HG03066 (cell line): ENCODE results near the gene FAM227A.

ENCODE experiments used
- ATAC-seq: cut with Tn5 transposase; IDR thresholded peaks from one replicate; pipeline ENCODE4 v1.9.1; 2021; ENCODE audit warnings: low read depth; ENCODE audit not compliant: unreplicated experiment

The FAM227A gene

DNA sequence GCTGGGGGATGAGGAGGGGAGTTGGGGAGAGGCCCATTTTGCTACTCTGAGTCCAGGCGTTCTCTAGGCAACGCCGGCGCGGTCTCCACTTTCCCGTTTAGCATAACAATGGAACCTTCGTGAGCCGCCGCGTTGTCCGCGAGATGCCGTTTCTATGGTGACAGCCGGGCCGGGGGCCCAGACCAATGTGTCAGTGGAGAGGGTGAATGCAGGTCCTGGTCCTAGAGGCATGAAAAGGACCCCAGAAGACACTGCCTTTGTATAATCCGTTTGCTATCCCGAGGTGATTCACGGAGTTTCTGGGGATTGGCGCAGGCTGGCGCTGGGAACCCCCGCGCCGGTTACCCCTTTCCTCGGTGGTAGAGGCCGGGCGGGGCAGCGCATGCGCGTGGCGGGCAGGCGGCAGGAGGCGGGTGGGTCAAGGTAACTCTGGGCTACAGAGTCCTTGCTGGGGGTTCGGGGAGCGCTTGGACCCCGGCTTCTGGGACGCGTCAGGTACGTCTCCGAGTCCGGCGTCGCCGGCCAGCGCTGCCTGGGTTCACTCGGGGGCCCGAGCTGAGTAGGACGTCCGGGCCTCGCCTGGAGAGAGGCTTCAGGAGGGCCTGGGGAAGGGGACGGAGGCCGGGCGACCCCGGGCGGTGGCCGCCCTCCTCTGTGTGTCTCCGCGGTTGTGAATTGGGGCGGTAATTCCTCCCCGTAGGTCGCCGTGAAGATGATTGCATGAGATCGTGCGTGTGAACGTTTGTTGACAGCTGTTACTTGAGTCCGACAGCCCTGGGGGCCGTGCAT lies at the start of gene FAM227A, which contains the start of gene CBY1:
TSS of gene FAM227A (minus strand) at position 137 of the 789 bp plus-strand sequence. CDS start 6,224 bp downstream, outside the sequence.
TSS of gene CBY1 (plus strand) at position 383 of the 789 bp plus-strand sequence. CDS start 11,417 bp downstream, outside the sequence.
- ATAC-seq: peak; percentile 70

DNA sequence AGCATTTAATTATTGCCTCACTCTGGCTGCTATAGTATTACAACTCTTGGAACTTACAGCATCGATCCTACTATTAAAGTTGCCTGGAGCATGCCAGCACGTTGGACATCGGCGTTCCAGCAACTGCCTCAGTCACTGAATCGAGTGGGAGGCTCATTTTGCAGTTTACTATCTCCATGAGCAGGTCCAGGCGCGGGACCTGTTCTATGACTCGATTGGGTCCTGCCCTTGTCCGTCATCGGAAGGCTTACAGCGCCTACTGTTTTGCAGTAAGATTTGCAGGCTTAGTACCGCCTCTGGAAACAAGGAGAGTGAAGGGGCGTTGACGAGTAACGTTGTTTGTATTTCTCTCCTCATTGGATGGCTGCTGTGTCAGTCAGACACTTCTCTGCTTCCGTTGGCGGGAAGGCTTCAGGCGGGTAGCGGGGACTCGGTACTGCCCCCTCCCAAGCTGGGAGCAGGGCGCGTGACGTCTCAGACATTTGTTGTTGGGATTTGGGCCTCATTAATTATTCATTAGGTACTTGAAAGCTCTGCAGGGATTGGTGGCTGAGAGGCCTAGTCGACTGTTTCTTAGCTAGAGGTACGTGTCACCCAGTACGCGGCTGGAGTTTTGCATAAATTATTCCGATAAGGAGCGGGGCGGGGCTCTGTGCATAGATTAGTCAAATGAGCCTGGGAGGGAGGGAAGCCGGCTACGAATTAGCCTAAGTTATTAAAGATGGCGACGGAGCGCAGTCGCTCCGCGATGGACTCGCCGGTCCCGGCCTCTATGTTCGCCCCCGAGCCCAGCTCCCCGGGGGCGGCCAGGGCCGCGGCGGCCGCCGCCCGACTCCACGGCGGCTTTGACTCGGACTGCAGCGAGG lies 49.3 kb upstream of the FAM227A start, which contains the start of gene GTPBP1:
TSS of gene GTPBP1 (plus strand) at position 710 of the 866 bp plus-strand sequence. CDS start at position 722, 12 bp downstream.
- peak; percentile 74 for ATAC-seq

DNA sequence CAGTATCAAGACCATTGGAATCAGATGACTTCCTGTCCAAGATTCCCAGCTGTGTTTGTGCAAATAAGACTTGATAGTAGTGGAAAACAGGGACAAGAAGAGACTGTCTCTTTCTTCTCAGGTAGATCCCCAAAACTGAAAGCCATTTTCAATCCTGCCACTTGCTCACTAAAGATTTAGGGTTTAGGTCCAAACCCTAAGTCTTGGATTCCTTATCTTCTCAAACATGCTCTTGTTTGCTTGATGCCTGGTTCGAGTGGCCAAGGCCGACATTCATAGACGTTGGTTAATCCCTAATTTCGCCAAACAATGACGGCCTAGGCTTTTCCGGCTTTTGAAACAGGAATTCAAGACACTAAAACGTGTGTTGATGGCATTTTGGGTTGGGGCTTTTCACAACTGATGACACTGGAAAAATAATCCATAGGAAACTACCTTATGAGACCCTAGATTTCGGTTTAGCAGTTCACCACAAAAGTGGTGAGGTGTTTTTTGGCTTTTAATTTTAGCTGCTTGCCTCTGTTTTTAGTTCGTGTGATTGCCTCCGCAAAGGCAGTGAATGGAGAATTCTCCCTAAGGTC lies 48.6 kb upstream of the FAM227A start:
- ATAC-seq: no peak

DNA sequence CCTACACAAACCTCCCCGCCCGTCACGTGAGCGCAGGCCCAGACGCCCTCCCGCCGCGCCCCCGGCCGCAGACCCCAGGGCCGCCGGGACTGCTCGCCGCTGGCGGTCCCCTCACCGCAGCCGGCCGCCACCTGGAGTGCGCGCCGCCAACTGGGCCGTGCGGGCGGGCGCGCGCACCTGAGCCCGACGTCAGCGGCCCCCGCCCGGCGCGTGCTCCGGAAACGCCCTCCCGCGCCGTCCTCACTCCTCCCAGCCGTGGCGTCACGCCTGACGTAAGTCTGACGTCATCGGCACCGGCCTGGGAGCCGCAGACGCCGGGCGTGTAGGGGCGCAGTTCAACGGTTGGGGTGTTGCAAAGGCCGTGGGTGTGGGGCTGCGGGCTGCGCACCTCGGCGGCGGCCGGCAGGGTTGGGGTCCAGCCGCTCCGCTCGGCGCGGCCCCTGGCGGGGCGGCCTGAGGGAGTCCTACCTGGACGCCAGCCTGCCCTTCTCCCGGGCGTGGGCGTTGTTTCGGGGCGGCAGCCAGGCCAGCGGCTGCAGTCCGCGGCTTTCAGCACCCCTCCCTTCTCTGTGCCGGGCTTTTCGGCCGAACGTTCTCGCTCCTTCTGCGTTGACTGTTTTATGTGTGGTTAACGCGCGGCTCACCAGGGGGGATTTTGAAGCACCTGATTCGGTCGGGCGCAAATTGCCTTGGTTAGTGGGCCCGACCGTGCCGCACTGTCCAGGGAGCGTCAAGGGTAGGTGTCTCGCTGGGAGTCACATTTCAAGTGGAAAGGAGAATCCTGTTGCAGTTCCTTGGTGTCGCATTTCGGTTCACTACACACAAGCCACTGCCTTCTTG lies 44.8 kb upstream of the FAM227A start, which contains the start of gene JOSD1:
TSS of gene JOSD1 (minus strand) at position 155 of the 840 bp plus-strand sequence. CDS start 956 bp downstream, outside the sequence.
- ATAC-seq: no peak

DNA sequence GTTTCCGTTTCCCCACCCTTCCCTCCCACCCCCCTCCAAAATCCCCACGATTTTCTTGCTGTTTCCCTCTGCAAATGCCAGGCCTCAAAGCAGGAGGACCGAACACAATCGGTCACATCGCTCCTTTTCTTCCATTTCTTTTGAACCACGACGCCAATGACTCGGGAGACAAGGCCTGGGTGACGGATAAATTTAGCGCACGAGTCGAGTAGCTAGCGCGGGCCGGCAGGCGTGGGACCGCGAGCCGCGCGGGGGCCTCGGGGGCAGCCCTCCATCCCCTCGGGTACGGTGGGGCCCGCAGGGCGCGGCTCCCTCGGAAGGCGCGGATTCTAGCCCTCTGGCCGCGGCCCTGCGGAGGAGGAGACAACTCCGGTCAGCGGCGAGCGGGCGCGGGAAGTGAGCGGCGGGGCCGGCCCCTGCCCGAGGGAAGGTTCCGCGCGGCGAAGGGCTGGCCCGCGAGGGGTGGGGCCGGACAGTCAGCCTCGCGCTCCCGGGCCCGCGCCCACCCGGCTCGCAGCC lies 44.1 kb upstream of the FAM227A start:
- ATAC-seq: no peak

DNA sequence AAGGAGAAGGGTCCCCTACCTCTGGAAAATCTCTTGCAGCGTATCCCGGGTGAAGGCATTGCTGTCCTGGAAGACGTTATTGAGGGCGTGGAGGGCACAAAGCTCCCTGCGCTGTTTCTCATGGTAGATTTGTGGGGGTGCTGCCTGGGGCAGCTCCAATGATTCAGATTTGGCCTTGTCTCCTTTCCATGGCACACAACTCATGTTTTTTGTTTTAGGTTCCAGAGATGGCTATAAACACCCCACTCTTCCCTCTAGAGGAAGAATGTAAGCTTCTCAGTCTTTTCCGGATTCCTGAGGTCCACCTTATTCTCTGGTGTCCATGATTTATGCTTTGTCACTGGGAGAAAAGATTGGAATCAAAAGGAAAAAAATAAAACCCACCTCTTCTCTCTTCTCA lies 43.6 kb upstream of the FAM227A start:
- ATAC-seq: no peak

DNA sequence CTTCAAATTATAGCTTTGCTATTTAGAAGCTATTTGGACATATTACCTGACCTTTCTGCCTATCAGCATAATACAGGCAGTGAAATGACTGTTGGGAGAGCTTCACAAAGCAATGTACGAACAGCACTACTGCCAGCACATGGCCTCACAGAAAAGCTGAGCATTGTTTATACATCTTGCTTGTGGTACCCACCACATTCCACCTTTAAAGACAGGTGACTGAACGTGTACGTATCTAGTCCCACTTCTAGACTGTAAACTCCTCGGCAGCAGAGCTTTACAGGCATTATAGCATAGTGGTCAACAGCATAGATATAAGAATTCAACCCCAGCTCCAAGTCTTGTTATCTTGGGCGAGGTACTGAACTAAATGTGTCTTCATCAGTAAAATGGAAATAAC lies 43.0 kb upstream of the FAM227A start:
- no peak for ATAC-seq

DNA sequence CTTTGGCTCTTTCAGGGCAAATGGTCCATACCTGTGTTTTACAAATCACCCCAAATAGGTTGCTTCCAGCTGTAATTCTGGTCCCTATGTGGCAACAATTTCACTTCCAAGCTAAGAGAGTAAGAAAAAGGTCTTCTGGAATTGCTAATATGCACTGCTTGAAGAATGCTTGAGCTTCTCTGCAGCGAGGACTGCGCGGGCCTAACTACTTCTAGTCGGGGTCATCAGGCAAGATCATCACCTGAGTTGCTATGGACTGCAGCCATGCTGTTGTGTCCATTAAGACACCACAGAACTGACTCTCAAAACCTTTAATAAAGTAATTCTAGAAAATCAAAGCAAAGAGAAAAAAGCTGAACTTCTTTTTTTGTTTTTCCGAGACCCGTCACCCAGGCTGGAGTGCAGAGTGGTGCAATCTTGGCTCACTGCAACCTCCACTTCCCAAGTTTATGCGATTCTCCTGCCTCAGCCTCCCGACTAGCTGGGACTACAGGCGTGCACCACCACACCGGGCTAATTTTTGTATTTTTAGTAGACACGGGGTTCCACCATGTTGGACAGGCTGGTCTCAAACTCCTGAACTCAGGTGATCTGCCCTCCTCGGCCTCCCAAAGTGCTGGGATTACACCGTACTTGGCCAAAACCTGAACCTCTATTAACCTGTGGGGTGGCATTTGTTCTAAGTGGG lies 42.4 kb upstream of the FAM227A start:
- no peak for ATAC-seq

DNA sequence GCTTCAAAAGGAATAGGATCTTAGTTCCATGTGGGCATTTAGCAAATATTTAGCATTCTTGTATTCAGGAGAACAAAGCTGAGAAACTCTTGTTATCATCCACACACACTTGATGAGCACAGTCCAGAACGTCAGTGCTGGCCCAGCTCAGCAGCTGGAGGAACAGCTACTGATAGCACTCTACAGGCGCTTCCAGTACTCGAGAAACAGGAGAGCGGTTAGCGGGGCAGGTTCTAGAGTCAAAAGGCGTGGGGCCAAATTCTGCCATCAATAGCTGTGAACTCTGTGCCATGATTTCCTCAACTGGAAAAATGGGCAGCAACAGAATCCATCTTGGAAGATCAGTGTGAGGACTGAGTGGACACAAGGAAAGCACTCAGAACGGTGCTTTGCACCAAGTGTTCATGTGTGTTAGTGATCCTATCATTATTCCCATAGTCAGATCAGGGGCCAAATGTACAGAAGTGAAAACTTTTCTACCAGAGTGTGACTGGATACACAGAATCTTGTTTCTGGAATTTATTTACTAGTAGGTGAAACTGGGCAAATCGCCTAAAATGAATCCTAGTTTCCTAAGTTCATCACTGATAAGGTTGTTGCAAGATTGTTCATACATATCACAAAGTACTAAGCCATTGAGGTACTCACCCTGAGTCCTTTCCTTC lies 41.4 kb upstream of the FAM227A start:
- ATAC-seq: no peak

DNA sequence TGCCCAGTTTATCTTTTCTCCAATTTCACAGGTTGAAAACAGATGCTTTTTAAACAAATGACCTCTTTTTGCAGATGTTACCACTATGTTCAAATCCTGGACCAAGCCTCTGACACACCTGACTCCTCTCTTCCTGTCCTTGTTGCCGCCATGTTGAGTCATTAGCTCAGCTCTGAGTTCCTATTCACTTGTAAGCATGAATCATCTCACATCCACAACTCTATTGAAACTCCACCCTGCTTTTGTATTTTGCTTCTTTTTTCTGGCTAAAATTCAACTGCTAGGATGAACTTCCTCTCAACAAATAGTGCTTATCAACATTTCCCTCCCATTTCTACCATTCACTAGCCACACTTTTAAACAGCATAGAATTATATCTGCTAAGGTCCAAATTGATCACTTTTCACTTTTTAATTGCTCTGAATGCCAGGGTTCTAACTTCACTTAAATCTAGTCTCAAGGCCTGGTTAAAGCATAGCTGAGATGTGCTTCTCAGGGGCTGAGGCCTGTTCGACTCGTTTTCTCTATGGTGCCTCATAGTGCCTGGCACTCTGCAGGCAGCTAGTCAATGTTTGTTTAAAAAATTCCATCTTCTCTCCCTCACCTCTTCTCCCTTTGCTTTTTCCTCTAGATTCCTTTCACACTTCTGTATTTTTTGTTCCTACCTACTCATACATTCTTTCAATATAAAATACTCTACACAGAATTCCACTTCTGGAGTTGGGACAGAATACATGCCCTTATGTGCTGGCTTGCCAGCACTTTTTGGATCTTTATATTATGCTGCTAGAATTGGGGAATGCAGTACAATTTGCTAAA lies 40.6 kb upstream of the FAM227A start:
- no peak for ATAC-seq

DNA sequence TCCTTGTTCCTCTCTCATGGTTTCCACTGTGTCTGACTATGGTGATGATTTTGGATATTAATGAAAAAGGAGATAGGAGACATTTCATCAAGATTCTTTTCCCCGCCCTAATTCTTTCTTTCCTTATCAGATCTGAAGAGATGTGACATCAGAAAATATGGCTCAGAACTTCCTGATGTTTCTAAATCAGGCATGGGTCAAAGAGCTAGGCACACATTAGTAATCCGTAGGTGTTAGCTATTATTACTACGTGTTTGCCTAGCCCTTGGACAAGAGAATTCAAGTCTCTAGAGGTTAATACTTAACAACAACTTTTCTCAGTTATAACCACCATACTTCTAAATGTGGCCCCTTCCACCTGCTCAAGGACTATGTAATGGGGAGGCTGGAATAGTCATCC lies 38.7 kb upstream of the FAM227A start:
- no peak for ATAC-seq

DNA sequence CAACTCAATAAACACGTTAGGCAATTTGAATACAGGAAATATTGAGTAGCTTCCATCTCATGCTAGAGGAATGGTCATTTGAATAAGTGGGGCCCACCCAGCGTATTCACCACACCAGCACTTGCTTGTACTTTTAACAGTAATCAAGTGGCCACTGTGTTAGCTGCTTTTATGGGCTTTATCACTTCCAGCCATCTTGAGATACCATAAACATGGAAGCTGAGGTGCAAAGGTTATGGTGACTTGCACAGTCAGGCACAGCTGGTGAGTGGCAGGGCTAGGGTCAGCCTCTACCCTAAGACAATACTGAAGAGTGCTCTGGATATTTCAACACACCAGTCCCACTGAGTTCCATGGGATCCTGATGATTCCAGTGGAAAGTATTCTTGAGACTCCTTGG lies 37.9 kb upstream of the FAM227A start:
- no peak for ATAC-seq

DNA sequence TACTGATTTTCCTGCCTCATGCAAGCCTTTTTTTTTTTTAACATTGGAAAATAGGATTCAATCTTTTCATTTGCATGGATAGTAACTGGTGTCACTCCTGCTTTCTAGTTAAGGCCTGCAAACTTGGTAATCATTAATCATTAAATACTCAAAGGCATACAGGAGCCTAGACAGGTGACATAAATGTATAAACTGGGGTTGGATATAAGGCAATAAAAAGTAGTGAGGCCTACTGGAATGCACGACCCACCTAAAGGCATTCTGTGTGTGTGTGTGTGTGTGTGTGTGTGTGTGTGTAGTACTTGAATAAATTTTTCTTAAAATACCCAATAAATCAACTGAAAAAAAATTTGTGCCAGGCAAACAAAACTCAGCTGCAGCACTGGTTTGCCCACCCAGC lies 33.5 kb upstream of the FAM227A start:
- ATAC-seq: no peak

DNA sequence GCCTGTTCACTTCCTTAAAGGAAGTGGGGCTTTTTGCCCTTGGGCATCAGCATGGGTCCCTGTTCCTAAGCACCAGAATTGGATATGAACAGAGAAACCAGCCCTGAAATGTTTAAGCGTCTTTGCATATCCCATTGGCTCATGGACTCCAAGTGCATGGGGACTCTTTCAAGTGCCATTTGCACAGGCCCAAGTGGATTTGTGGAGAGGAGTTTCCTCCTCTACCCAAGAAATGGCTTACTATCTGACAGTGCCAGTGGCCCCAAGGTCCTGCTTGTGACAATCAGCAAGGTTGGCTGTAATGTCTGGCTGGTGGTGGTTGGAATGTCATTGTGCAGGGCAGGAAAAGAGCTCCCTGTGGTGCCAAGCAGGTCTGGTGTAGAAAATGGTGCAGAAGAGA lies 29.6 kb upstream of the FAM227A start:
- ATAC-seq: no peak

DNA sequence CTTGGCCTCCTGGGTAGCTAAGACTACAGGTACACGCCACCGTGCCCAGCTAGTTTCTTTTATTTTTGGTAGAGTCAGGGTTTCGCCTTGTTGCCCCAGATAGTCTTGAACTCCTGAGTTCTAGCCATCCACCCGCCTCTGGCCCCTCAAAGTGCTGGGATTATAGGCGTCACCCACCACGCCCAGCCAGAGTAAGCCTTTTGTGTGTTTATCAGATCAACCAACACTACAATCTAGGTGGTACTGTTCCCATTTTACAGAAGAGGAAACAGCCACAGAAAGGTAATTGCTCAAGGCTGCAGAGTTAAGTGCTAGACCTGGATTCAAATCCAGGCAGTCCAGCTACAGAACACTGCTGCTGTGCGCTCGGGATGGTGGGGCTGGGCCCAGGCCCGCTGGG lies 28.7 kb upstream of the FAM227A start:
- no peak for ATAC-seq

DNA sequence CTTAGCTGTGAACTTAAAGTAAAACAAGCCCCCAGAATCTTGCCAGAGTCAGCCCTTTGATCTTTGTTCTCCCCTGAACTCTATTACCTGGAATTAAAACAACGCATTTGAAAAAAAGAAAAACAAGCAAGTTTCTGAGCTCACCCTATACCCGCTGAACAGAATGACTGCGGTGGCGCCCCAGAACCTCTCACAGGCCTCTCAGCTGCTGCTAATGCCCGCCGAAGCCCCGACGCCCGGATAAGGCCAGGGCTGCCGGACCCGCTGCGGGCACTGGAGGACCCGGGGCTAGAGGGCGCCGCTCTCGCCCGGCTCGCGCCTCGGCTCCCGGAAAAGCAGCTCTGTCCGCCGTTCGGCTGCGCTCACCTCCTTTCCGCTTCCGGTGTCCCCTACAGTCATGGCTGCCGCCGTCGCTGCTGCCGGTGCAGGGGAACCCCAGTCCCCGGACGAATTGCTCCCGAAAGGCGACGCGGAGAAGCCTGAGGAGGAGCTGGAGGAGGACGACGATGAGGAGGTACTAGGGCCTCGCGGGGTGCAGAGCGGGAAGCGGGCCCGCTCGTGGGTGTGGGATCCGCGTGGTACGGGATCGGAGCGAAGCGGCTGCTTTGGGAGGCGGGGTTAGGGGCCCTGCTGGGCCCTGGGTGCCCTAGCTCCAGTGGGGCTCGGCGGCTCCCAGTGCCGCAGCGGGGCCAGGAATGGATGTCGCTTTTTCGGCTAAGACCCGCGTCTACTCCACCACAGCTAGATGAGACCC lies 25.6 kb upstream of the FAM227A start, which contains the start of gene TOMM22:
TSS of gene TOMM22 (plus strand) at position 376 of the 754 bp plus-strand sequence. CDS start at position 398, 22 bp downstream.
- ATAC-seq: peak; percentile 93

DNA sequence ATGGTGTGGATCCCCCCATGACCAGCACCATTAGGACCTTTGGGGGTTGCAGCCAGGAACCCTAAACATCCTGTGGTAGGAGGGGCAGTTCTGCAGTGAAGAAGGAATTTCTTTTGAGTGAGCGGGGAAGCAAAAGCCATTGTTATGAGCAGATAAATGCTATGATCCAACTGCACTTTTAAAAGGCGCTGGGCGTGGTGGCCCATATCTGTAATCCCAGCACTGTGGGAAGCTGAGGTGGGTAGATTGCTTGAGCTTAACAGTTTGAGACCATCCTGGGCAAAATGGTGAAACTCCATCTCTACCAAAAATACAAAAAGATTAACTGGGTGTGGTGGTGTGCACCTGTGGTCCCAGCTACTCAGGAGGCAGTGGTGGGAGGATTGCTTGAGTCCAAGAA lies 19.6 kb upstream of the FAM227A start:
- no peak for ATAC-seq
